ENCODE results near the gene WDR46. TPM values are rescaled to one million over a fixed set of nuclear protein-coding genes. Genes with fewer than 3 reads are reported as not detected.

The WDR46 gene
- total and polyA plus RNA-seq, 2 of the 13 experiments (the other 11 are each of a cell fraction or from before 2014, with no cell fraction given): 47.4 to 105 TPM

DNA sequence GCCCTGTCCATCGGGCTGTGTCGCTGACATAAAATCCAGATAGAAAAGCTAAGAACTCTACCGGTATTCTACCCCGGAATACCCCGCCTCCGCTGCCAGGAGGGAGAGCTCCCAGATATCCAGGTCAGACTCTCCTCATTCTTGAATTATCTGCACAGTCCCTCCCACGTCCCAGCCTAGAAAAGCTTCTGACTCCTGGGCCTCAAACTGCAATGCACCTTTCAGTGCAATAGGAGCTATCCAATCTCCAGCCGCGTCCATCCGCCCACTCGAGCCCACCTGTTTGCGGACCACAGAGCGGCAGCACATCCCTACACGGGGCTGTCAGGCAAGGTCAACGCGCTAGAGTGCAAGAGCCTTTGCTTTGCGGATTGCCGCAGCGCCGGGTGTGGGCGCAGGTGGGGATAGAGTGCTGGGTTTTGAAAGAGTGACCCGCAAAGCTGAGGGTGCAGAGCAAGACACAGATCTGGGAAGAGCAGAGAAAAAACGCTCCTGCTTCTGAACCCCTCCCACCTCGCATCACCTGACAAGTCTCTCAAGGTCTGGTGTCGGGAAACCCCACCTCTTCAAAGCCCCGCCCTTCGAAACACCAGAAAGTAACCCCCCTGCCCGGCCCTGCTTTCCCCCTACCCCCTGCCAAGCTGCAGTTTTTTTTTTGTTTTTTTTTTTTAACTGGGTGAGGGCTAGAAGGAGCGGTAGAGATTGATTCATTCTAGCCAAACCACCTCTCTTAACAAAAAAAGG, 23.5 kb upstream of the WDR46 start (continued):
- TF ChIP-seq DMTF1 (CRISPR knock-in tag; IDR thresholded peaks at IDR 0.05) (no peak), POLR2G (IDR thresholded peaks at IDR 0.05; ENCODE audit: low read depth, low read length) (no peak), NR2F1 (CRISPR knock-in tag; IDR thresholded peaks at IDR 0.05) (no peak), EED (CRISPR knock-in tag; IDR thresholded peaks at IDR 0.05) (peak; percentile 81), ZEB1 (IDR thresholded peaks at IDR 0.05; ENCODE audit: insufficient replicate concordance, low read depth) (peak; percentile 71), CENPT (CRISPR knock-in tag; IDR thresholded peaks at IDR 0.05; ENCODE audit: low read depth) (no peak), ZSCAN12 (CRISPR knock-in tag; IDR thresholded peaks at IDR 0.05) (no peak), ZNF775 (CRISPR knock-in tag; IDR thresholded peaks at IDR 0.05; ENCODE audit: borderline replicate concordance) (no peak), ZNF275 (CRISPR knock-in tag; IDR thresholded peaks at IDR 0.05; ENCODE audit: borderline replicate concordance) (no peak), SCMH1 (CRISPR knock-in tag; IDR thresholded peaks at IDR 0.05; ENCODE audit: borderline replicate concordance) (no peak), MYC (CRISPR knock-in tag; IDR thresholded peaks at IDR 0.05; ENCODE audit: borderline replicate concordance) (peak; percentile 59; the same call in 1 of the 2 replicates), ZNF772 (CRISPR knock-in tag; IDR thresholded peaks at IDR 0.05) (peak; percentile 77; the same call in 1 of the 2 replicates), ZNF136 (CRISPR knock-in tag; IDR thresholded peaks at IDR 0.05; ENCODE audit: low read depth) (no peak), DDIT3 (CRISPR knock-in tag; IDR thresholded peaks at IDR 0.05) (no peak), ZNF562 (CRISPR knock-in tag; IDR thresholded peaks at IDR 0.05; ENCODE audit: borderline replicate concordance) (no peak), YEATS4 (CRISPR knock-in tag; IDR thresholded peaks at IDR 0.05; ENCODE audit: borderline replicate concordance) (no peak)
- TF ChIP-seq, protein P1, sequence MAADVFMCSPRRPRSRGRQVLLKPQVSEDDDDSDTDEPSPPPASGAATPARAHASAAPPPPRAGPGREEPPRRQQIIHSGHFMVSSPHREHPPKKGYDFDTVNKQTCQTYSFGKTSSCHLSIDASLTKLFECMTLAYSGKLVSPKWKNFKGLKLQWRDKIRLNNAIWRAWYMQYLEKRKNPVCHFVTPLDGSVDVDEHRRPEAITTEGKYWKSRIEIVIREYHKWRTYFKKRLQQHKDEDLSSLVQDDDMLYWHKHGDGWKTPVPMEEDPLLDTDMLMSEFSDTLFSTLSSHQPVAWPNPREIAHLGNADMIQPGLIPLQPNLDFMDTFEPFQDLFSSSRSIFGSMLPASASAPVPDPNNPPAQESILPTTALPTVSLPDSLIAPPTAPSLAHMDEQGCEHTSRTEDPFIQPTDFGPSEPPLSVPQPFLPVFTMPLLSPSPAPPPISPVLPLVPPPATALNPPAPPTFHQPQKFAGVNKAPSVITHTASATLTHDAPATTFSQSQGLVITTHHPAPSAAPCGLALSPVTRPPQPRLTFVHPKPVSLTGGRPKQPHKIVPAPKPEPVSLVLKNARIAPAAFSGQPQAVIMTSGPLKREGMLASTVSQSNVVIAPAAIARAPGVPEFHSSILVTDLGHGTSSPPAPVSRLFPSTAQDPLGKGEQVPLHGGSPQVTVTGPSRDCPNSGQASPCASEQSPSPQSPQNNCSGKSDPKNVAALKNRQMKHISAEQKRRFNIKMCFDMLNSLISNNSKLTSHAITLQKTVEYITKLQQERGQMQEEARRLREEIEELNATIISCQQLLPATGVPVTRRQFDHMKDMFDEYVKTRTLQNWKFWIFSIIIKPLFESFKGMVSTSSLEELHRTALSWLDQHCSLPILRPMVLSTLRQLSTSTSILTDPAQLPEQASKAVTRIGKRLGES (CRISPR knock-in tag; IDR thresholded peaks at IDR 0.05; ENCODE audit: borderline replicate concordance): no peak
- TF ChIP-seq, protein P2, sequence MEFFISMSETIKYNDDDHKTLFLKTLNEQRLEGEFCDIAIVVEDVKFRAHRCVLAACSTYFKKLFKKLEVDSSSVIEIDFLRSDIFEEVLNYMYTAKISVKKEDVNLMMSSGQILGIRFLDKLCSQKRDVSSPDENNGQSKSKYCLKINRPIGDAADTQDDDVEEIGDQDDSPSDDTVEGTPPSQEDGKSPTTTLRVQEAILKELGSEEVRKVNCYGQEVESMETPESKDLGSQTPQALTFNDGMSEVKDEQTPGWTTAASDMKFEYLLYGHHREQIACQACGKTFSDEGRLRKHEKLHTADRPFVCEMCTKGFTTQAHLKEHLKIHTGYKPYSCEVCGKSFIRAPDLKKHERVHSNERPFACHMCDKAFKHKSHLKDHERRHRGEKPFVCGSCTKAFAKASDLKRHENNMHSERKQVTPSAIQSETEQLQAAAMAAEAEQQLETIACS (CRISPR knock-in tag; IDR thresholded peaks at IDR 0.05): no peak
